ENCODE data around the gene ADK.

- no peak for TF ChIP-seq POLR2A (IDR thresholded peaks at IDR 0.05)
- no peak for TF ChIP-seq CTCF (IDR thresholded peaks at IDR 0.05)
Measured at GRCh38 chr10:74437822-74438221, 286.8 kb downstream of the ADK start.

All from right lobe of liver (tissue), 4 donors.